Bone marrow (tissue), 2 donors: ENCODE data around the gene KRTAP5-4.
"Not testable (repeated sequence)": the region's sequence is repeated elsewhere in the genome, so short reads cannot be mapped to it uniquely, and the experiment has no call there.

ENCODE experiments used
- DNase-seq, 2 donors: peaks; one replicate each; lab custom pipeline; 2025; lab: John Stamatoyannopoulos, UW

The KRTAP5-4 gene, protein sequence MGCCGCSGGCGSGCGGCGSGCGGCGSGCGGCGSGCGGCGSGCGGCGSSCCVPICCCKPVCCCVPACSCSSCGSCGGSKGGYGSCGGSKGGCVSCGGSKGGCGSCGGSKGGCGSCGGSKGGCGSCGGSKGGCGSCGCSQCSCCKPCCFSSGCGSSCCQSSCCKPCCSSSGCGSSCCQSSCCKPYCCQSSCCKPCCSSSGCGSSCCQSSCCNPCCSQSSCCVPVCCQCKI

GRCh38 chr11:1622086-1622485 lies at the start of gene KRTAP5-4:
KRTAP5-4 (minus strand) TSS chr11:1622138; CDS start chr11:1622093, 45 bp downstream.
- no peak for DNase-seq

DNA sequence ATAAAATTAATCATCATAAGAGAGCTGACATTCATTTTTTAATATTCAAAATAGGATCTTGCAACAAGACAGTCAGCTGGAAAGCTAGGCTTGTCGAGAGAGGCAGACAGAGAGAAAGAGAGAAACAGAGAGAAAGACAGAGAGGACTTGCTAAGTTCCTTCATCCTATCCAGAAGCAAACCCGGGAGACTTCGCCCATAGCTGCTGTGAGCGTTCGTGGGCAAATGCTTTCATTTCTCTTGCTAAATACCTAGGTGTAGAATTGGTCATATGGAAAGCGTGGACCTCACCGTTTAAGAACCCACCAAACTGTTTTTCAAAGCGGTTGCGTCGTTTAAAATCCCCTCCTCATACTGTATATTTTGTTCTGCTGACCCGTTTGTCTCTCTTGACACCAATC lies 49.7 kb upstream of the KRTAP5-4 start:
- DNase-seq: no peak

- DNase-seq: no peak
Measured at GRCh38 chr11:1670905-1671371, 49.0 kb upstream of the KRTAP5-4 start.

DNA sequence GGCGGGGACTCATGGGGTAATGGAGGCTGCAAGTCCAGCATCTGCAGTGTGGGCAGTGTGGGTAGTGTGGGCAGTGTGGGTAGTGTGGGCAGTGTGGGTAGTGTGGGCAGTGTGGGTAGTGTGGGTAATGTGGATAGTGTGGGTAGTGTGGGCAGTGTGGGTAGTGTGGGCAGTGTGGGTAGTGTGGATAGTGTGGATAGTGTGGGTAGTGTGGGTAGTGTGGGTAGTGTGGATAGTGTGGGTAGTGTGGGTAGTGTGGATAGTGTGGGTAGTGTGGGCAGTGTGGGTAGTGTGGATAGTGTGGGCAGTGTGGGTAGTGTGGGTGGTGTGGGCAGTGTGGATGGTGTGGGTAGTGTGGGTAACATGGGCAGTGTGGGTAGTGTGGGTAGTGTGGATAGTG lies 48.5 kb upstream of the KRTAP5-4 start:
- DNase-seq: not testable (repeated sequence)

DNA sequence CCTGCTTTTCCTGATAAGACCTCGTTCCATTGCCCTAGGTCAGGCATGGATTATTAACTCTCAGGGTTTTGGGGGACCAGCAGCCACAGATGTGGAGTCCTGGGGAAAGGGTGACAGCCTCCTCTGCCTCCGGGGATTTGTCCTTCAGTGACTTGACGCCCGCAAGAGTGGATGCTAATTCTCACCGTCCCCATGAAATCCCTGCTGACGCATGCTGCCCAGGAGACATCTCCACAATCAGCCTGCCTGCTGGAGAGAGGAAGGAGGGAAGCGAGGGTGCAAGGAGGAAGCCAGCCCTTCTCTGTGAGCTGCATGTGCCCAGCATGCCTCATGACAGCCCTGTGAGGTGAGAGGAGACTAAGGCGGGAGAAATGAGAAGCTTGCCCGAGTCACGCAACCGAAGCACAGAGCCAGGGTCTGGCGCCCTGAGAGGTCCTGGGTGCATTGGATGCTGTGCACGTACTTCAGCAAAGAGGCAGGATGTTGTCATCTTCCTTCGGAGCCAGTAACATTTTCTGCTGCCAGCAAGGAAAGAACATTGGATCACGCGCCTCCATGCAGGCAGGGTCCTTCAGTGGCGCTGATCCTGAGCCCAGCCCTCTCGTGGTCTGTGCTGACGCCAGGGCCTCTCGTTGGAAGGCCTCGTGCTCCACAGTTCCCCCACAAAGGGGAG lies 47.7 kb upstream of the KRTAP5-4 start:
- no peak for DNase-seq

DNA sequence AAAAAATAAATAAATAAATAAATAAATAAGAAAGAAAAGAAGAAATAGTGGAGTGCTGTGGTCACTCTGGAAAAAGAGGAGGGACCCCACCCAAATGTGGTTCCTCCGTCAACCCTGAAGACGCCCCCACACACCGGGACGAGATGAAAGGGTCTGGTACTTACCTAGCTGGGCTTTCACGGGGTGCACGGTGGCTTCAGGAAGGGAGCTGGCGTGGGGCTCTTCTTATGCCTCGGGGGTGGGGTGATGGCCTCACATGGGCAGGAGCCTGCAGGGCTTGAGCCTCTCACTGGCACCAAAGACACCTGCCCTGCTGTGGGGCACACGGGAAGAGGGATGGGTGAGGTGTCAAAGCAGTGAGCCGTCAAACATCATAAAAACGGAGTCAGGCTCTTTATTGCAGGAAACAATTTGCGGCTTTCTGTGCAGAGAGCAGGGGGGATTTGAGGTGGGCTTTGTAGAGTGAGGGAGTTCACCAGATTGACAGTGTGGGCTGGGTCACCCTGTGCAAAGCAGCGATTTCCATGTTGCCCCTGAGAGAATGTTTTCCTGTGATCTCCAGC lies 47.1 kb upstream of the KRTAP5-4 start:
- DNase-seq: no peak

DNA sequence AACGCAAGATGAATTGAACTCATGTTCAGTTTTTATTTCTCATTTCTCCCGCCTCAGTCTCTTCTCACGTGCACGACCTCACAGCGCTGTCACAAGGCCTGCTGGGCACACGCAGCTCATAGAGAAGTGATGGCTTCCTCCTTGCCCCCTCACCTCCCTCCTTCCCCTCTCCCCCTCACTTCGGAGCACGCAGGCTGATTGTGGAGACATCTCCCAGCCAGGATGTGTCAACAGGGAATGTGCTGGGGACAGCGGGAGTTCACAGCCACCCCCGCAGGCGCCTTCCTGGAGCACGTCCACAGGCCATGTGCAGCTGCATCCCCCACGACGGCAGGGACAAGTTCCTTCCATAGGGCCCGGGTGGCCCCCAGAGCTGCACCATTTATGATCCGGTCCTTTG lies 46.0 kb upstream of the KRTAP5-4 start:
- no peak for DNase-seq

DNA sequence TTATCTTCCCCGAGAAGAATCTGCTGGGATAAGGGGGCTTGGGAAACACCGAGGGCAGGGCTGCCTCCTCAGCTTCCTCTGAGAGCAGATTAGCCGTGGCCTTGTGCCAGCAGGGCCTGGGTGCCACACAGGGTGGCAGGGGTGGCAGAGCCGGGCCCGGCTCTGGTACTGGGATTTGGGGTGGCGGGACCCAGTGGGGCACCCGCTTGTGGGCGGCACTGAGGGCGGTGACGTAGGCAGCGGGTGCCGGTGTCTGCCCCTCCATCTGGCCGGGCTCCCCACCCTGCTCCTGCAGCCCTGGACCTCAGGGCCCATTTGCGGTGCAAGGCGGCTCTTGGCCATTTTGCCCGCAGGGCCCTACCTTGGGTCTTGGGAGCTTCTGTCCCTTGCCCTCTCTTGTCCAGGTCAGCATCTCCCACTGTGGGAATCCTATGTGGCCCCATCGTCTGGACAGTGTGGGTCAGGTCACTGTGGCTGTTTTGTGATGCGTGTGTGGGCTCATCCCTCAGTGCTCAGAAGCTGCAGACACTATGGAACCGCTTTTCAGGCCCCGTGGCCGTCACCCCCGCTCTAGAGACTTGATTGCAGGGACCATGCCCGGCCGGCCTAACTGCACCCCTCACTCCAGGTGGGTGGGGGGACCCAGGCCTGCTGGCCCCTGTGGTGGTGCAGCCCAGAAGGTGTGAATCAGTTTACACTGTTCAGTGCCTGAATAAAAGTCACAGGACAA lies 45.3 kb upstream of the KRTAP5-4 start:
- no peak for DNase-seq

DNA sequence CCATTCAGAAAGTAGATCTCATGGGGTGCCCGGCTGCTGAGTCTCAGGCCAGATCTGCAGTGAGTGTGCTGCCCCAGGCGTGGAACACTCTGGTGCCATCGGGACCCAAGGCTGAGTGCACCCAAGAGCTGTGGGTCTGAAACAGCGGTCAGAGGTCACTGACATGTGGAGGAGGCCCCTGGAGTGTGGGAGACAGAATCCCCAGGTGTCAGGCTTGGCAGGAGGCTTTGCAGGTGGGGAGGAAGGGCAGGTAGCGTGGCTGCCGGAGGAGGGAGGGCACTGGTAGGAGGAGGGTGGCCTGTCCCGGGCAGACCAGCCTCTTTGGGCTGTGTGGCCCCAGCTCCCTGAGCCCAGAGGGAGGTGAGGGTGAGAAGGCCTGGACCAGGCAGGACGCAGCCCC lies 43.4 kb upstream of the KRTAP5-4 start:
- DNase-seq: no peak

DNA sequence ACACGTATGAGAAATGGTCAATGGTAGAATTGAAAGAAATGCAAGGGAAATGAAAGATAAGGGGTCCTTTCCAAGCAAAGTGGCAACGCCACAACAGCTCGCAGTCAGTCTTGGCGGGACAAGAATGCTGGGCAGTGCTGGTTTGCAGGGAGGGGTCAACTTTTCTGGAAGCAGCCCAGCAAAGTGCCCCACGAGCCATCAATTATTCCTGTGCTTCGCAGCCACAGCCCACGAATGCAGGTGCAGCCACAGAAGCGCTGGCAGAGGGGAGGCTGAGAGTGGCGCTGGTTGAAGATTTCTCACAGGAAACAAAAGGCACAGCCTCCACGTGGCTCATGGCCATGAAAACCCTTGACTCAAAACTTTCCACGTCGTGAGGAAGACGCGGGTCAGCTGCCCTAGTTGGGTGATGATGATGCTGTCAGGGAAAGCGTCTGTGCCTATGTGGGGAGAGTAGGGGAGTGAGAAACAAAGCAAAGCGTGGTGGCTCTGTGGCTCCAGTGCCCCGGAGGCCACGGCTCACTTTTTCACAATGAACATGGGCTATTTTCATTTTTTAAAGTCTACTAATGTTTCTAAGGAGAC lies 40.9 kb upstream of the KRTAP5-4 start:
- DNase-seq: not testable (repeated sequence)

DNA sequence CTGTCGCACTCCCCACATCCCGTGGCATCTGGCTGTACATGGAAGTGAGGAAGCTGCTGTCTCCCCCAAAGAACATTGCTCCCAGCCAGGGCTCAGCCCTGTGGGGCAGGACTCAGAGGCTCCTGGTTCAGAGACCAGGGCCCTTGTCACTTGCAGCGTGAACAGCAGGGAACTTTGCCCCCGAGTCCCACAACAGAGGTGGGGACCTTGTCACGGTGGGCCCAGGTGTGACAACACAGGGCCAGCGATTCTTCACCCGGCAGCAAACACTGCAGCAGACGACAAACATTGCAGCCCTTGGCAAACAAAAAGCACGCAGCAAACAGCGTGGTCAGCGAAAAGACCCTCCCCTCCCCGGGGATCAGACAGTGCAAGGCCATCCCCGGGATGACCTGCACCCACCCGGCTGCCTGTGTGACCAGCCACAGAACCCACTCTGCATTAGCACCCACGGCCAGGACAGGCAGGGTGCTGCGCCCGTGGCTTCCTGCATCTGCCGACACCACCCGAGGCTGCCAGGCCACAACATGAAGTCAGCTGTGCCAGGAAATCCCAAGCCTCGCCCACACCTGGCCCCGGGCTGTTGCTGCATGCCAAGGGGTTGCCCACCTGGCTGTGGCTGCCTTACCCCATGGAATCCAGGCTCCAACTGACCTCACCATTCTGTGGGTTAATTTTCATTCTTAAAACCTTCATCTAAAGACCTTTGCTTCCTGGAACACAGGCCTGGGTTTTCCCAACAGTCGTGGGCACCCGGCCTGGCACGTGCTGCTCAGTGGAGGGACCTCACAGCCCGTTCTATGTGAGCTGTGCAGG lies 39.7 kb upstream of the KRTAP5-4 start:
- not testable (repeated sequence) for DNase-seq

- no peak for DNase-seq
Measured at GRCh38 chr11:1660111-1660867, 38.4 kb upstream of the KRTAP5-4 start.

DNA sequence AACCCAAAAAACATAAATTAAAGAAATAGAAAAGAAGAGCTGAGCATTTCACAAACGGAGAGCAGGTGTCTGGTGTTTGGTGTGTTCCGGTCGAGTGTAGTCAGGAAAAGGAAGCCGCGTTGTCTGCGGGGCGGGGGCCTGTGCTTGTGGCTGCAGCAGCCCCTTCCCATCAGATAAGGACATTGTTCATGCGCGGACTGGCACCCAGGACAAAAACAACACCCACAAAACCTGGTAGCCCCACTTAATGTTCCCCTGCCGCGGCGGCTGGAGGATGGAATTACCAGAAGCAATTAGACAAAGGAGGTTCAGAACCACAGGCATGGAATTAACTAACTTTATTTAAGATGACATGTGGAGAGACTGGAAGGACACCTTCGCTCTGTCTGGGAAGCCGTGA lies 37.6 kb upstream of the KRTAP5-4 start:
- DNase-seq: peak in 1 of 2 donors; percentile 29

- DNase-seq: no peak
Measured at GRCh38 chr11:1656670-1657069, 34.7 kb upstream of the KRTAP5-4 start.

DNA sequence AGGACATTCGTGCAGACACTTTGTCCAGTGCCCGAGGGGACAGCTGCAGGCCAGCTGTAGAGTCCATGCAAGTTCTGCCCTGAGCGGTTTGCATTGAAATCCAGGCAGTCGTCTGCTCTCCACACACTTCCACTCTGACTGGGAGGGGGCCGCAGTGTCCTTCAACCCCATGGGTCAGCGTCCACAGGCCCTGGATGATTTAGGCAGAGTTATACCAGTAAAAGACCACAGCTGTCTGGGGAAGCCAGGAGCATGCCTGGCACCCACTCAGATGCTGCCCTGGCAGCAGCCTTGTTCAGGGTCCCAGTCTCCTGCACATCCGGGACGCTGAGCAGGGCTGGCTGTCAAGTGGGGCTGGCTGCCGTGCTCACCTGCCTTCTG lies 34.1 kb upstream of the KRTAP5-4 start:
- no peak for DNase-seq

- DNase-seq: no peak
Measured at GRCh38 chr11:1655168-1656060, 33.5 kb upstream of the KRTAP5-4 start.

GRCh38 chr11:1654388-1655167 lies 32.6 kb upstream of the KRTAP5-4 start:
- DNase-seq: peak in 1 of 2 donors; percentile 80

- DNase-seq: no peak
Measured at GRCh38 chr11:1653541-1654387, 31.8 kb upstream of the KRTAP5-4 start.
